H9 (cell line): ENCODE results near the gene LNPK. TPM values are rescaled to one million over a fixed set of nuclear protein-coding genes. Genes with fewer than 3 reads are reported as not detected.

Source experiments
- DNase-seq: peaks from one replicate; pipeline ENCODE4 v3.0.0-alpha.2; 2017
- H2AFZ ChIP-seq: one replicate; pipeline ENCODE4 v1.6.1; 2013; ENCODE audit warnings: mild to moderate bottlenecking, low read length, control low read depth, moderate library complexity
- H2AK5ac ChIP-seq: 2 replicates; pipeline ENCODE4 v1.6.1; 2013; ENCODE audit warnings: low read length, control low read depth, mixed read lengths; ENCODE audit not compliant: insufficient read length
- H2BK120ac ChIP-seq: one replicate; pipeline ENCODE4 v1.6.1; 2013; ENCODE audit warnings: low read depth, mild to moderate bottlenecking, low read length, control low read depth, inconsistent platforms; ENCODE audit not compliant: poor library complexity, severe bottlenecking
- H2BK12ac ChIP-seq: 2 replicates; pipeline ENCODE4 v1.6.1; 2013; ENCODE audit warnings: low read length, control low read depth, mixed read lengths, low read depth; ENCODE audit not compliant: insufficient read length
- H2BK15ac ChIP-seq: 2 replicates; pipeline ENCODE4 v1.6.1; 2013; ENCODE audit warnings: low read depth, low read length, control low read depth
- H2BK20ac ChIP-seq: one replicate; pipeline ENCODE4 v1.6.1; 2013; ENCODE audit warnings: low read depth, mild to moderate bottlenecking, low read length, control low read depth, inconsistent platforms; ENCODE audit not compliant: poor library complexity, severe bottlenecking
- H2BK5ac ChIP-seq: 2 replicates; pipeline ENCODE4 v1.6.1; 2013; ENCODE audit warnings: low read length, control low read depth, mixed read lengths; ENCODE audit not compliant: insufficient read length
- H3K14ac ChIP-seq: 2 replicates; pipeline ENCODE4 v1.6.1; 2013; ENCODE audit warnings: low read length, control low read depth; ENCODE audit not compliant: insufficient read depth
- H3K18ac ChIP-seq: 2 replicates; pipeline ENCODE4 v1.6.1; 2013; ENCODE audit warnings: low read depth, mild to moderate bottlenecking, mixed read lengths, low read length, control low read depth; ENCODE audit not compliant: insufficient read length
- H3K23ac ChIP-seq: 2 replicates; pipeline ENCODE4 v1.6.1; 2013; ENCODE audit warnings: low read length, control low read depth, mixed read lengths, low read depth; ENCODE audit not compliant: insufficient read length
- H3K23me2 ChIP-seq: 2 replicates; pipeline ENCODE4 v1.6.1; 2013; ENCODE audit warnings: low read depth, mild to moderate bottlenecking, mixed read lengths, low read length, control low read depth; ENCODE audit not compliant: insufficient read length, poor library complexity, severe bottlenecking
- H3K27ac ChIP-seq: 2 replicates; pipeline ENCODE4 v1.5.1; 2013; ENCODE audit warnings: low read length, control low read depth, mixed read lengths, low read depth; ENCODE audit not compliant: insufficient read length
- H3K27me3 ChIP-seq: 2 replicates; pipeline ENCODE4 v1.6.1; 2013; ENCODE audit warnings: low read length, control low read depth, inconsistent platforms; ENCODE audit not compliant: insufficient read depth
- H3K4ac ChIP-seq: 2 replicates; pipeline ENCODE4 v1.6.1; 2013; ENCODE audit warnings: low read depth, mild to moderate bottlenecking, control low read depth, inconsistent platforms, low read length, moderate library complexity
- H3K4me1 ChIP-seq: 2 replicates; pipeline ENCODE4 v1.6.1; 2013; ENCODE audit warnings: low read length, control low read depth, inconsistent platforms; ENCODE audit not compliant: insufficient read depth
- H3K4me2 ChIP-seq: 2 replicates; pipeline ENCODE4 v1.6.1; 2013; ENCODE audit warnings: low read length, control low read depth, mixed read lengths; ENCODE audit not compliant: insufficient read length, insufficient read depth
- H3K56ac ChIP-seq: 2 replicates; pipeline ENCODE4 v1.6.1; 2013; ENCODE audit warnings: low read depth, mild to moderate bottlenecking, mixed read lengths, low read length, control low read depth; ENCODE audit not compliant: insufficient read length
- H3K79me1 ChIP-seq: 2 replicates; pipeline ENCODE4 v1.6.1; 2013; ENCODE audit warnings: low read depth, mild to moderate bottlenecking, moderate library complexity, low read length, control low read depth, inconsistent platforms; ENCODE audit not compliant: insufficient read depth, poor library complexity, severe bottlenecking
- H3K79me2 ChIP-seq: 2 replicates; pipeline ENCODE4 v1.6.1; 2013; ENCODE audit warnings: low read length, control low read depth, inconsistent platforms; ENCODE audit not compliant: insufficient read depth
- H3K9ac ChIP-seq: 2 replicates; pipeline ENCODE4 v1.6.1; 2013; ENCODE audit warnings: low read length, control low read depth, mixed read lengths; ENCODE audit not compliant: insufficient read length; ENCODE audit errors: extremely low read depth
- H3K9me3 ChIP-seq: one replicate; pipeline ENCODE4 v1.6.1; 2013; ENCODE audit warnings: low read depth, low read length, inconsistent platforms; ENCODE audit not compliant: control insufficient read depth
- H3T11ph ChIP-seq: one replicate; pipeline ENCODE4 v1.6.1; 2013; ENCODE audit warnings: mild to moderate bottlenecking, low read length, control low read depth, inconsistent platforms
- H4K20me1 ChIP-seq: one replicate; pipeline ENCODE4 v1.6.1; 2013; ENCODE audit not compliant: control insufficient read depth, insufficient read length, insufficient read depth
- H4K5ac ChIP-seq: 2 replicates; pipeline ENCODE4 v1.6.1; 2013; ENCODE audit warnings: low read depth, mild to moderate bottlenecking, mixed read lengths, low read length, control low read depth; ENCODE audit not compliant: insufficient read length
- H4K8ac ChIP-seq: replicated peaks from 2 replicates; pipeline ENCODE4 v1.6.1; 2013; ENCODE audit warnings: low read length, control low read depth, mixed read lengths, low read depth; ENCODE audit not compliant: insufficient read length
- H4K91ac ChIP-seq: 2 replicates; pipeline ENCODE4 v1.6.1; 2013; ENCODE audit warnings: low read depth, mild to moderate bottlenecking, moderate library complexity, mixed read lengths, low read length, control low read depth; ENCODE audit not compliant: insufficient read length
- H3K27ac Mint-ChIP-seq, 3 experiments: 2 replicates in 2 of 3; 3 replicates in 1 of 3; pipeline ENCODE4 v1.8.0; 2020 to 2021; ENCODE audit warnings: mixed read lengths in 3 of 3, mild to moderate bottlenecking in 1 of 3, moderate library complexity in 1 of 3
- H3K27me3 Mint-ChIP-seq: 2 replicates; pipeline ENCODE4 v1.8.0; 2021; ENCODE audit warnings: low read depth, mild to moderate bottlenecking, moderate library complexity, mixed read lengths
- H3K36me3 Mint-ChIP-seq, 3 experiments: 2 replicates in 2 of 3; 3 replicates in 1 of 3; pipeline ENCODE4 v1.8.0; 2020 to 2021; ENCODE audit warnings: low read depth in 3 of 3, mixed read lengths in 3 of 3; ENCODE audit not compliant: insufficient read depth in 1 of 3
- H3K4me1 Mint-ChIP-seq, 2 experiments: 2 replicates each; pipeline ENCODE4 v1.8.0; 2020; ENCODE audit warnings: mixed read lengths in 2 of 2
- H3K4me3 Mint-ChIP-seq, 2 experiments: 2 replicates in 1 of 2; 3 replicates in 1 of 2; pipeline ENCODE4 v1.8.0; 2020 to 2021; ENCODE audit warnings: mild to moderate bottlenecking in 2 of 2, mixed read lengths in 2 of 2, moderate library complexity in 1 of 2
- H3K9me3 Mint-ChIP-seq, 2 experiments: 2 replicates in 1 of 2; 3 replicates in 1 of 2; pipeline ENCODE4 v1.8.0; 2020; ENCODE audit warnings: mild to moderate bottlenecking in 2 of 2, mixed read lengths in 2 of 2, moderate library complexity in 1 of 2
- WGBS: extraction: QIAGEN DNeasy Blood & Tissue Kit; methylation state at CpG from one replicate; pipeline ENCODE4 v1.1.7; 2013; ENCODE audit warnings: missing lambda C conversion rate, low lambda C conversion rate, mixed read lengths; ENCODE audit not compliant: insufficient read length; ENCODE audit errors: extremely low coverage; 5-methylcytosine and 5-hydroxymethylcytosine counted together
- total RNA-seq: library from RNA; stranded (reverse); gene quantifications from 2 replicates; pipeline ENCODE4 v1.2.1, GENCODE V29; 2021
- TF ChIP-seq, protein P1 (sequence below): fragments of 200-600 bp; sonication (generic); conservative IDR thresholded peaks from 3 replicates; pipeline ENCODE4 v1.8.0; 2021; ENCODE audit warnings: antibody characterized with exemption, mild to moderate bottlenecking

Gene LNPK
- total RNA-seq, 1 experiment from 2014 or later: 8.5 TPM

GRCh38 chr2:176024083-176024482, 22.0 kb upstream of the LNPK start:
- no CpG with 5 or more reads among the region's 2 CpGs for WGBS
- H4K5ac ChIP-seq: no peak overlapping the region
- H3K36me3 Mint-ChIP-seq: no peaks in the 10 kb centered on the region

More at GRCh38 chr2:176024083-176024482, 22.0 kb upstream of the LNPK start:
- H3K27ac Mint-ChIP-seq: no peak overlapping the region
- H3K9me3 ChIP-seq: no peaks in the 10 kb centered on the region
- no peak overlapping the region for H3K4ac ChIP-seq
- peaks cover 13% of the 10 kb centered on the region for H3K27me3 Mint-ChIP-seq
- H3K23me2 ChIP-seq: no peaks in the 10 kb centered on the region
- peaks cover 0 to 3% of the 10 kb centered on the region in 2 experiments; a peak in 2 of 5 replicates for H3K9me3 Mint-ChIP-seq
- H3K4me1 ChIP-seq: no peaks in the 10 kb centered on the region
- DNase-seq: no peak
- no peak overlapping the region for H2AK5ac ChIP-seq
- H4K8ac ChIP-seq: no peak overlapping the region
- no peak overlapping the region for H3K9ac ChIP-seq
- no peak overlapping the region for H3T11ph ChIP-seq
- H3K27me3 ChIP-seq: no peaks in the 10 kb centered on the region
- no peaks in the 10 kb centered on the region for H4K20me1 ChIP-seq
- H3K14ac ChIP-seq: no peak overlapping the region
- H3K4me3 Mint-ChIP-seq: no peak overlapping the region
- H3K79me1 ChIP-seq: no peaks in the 10 kb centered on the region
- H3K23ac ChIP-seq: no peak overlapping the region
- no peak overlapping the region for H2AFZ ChIP-seq
- no peak overlapping the region for H2BK20ac ChIP-seq
- H2BK12ac ChIP-seq: no peak overlapping the region
- no peak overlapping the region for H3K18ac ChIP-seq
- no peaks in the 10 kb centered on the region for H3K4me1 Mint-ChIP-seq
- H2BK120ac ChIP-seq: no peak overlapping the region
- TF ChIP-seq, protein P1, sequence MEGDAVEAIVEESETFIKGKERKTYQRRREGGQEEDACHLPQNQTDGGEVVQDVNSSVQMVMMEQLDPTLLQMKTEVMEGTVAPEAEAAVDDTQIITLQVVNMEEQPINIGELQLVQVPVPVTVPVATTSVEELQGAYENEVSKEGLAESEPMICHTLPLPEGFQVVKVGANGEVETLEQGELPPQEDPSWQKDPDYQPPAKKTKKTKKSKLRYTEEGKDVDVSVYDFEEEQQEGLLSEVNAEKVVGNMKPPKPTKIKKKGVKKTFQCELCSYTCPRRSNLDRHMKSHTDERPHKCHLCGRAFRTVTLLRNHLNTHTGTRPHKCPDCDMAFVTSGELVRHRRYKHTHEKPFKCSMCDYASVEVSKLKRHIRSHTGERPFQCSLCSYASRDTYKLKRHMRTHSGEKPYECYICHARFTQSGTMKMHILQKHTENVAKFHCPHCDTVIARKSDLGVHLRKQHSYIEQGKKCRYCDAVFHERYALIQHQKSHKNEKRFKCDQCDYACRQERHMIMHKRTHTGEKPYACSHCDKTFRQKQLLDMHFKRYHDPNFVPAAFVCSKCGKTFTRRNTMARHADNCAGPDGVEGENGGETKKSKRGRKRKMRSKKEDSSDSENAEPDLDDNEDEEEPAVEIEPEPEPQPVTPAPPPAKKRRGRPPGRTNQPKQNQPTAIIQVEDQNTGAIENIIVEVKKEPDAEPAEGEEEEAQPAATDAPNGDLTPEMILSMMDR: no peak
- H2BK15ac ChIP-seq: no peak overlapping the region
- H3K56ac ChIP-seq: no peak overlapping the region
- H3K79me2 ChIP-seq: no peaks in the 10 kb centered on the region
- no peak overlapping the region for H4K91ac ChIP-seq
- no peak overlapping the region for H2BK5ac ChIP-seq
- H3K27ac ChIP-seq: no peak overlapping the region
- H3K4me2 ChIP-seq: no peak overlapping the region
